Heart left ventricle (tissue), 16 donors: ENCODE data around the gene NEUROD4. TPM values are rescaled to one million over a fixed set of nuclear protein-coding genes. Genes with fewer than 3 reads are reported as not detected.

Experiments used
- ATAC-seq, 4 donors: fragments of 200-7000 bp; cut with Tn5 transposase; one replicate each; pipeline ENCODE4 v1.9.1; 2020 to 2022; ENCODE audit warnings: moderate library complexity in 4 of 4, mild to moderate bottlenecking in 3 of 4, moderate number of reproducible peaks in 1 of 4
- DNase-seq, 5 donors: peaks; one replicate each; pipeline ENCODE4 v3.0.0-alpha.2; 2020
- H3K27ac ChIP-seq, 12 donors: fragments of 200-600 bp; sonication (generic) in 4 of 12; one replicate each; pipeline versions ENCODE4 v1.5.0 to v1.8.0; 2016 to 2022; ENCODE audit warnings: mild to moderate bottlenecking in 2 of 12
- H3K27me3 ChIP-seq, 9 donors: fragments of 200-600 bp; sonication (generic) in 2 of 9; one replicate each; pipeline versions ENCODE4 v1.5.1 to v1.8.0; 2016 to 2022; ENCODE audit warnings: mild to moderate bottlenecking in 3 of 9
- H3K36me3 ChIP-seq, 9 donors: fragments of 200-600 bp; sonication (generic) in 2 of 9; one replicate each; pipeline versions ENCODE4 v1.5.0 to v1.8.0; 2018 to 2022; ENCODE audit warnings: mild to moderate bottlenecking in 2 of 9
- H3K4me1 ChIP-seq, 12 donors: fragments of 200-600 bp; sonication (generic) in 4 of 12; one replicate each; pipeline versions ENCODE4 v1.5.0 to v1.8.0; 2016 to 2022; ENCODE audit warnings: mild to moderate bottlenecking in 3 of 12
- H3K4me3 ChIP-seq, 12 donors: fragments of 200-600 bp; sonication (generic) in 4 of 12; one replicate each; pipeline versions ENCODE4 v1.5.0 to v1.8.0; 2017 to 2022; ENCODE audit warnings: mild to moderate bottlenecking in 9 of 12, moderate library complexity in 4 of 12
- H3K9me3 ChIP-seq, 12 donors: fragments of 200-600 bp; sonication (generic) in 4 of 12; one replicate each; pipeline versions ENCODE4 v1.5.0 to v1.8.0; 2016 to 2022; ENCODE audit warnings: mild to moderate bottlenecking in 1 of 12
- CTCF ChIP-seq, 12 donors: fragments of 200-600 bp; sonication (generic) in 4 of 12; IDR thresholded peaks; one replicate each; pipeline versions ENCODE4 v1.5.0 to v1.8.0; 2018 to 2022; ENCODE audit warnings: antibody characterized with exemption in 12 of 12, mild to moderate bottlenecking in 5 of 12
- POLR2A ChIP-seq, 2 donors: fragments of 450-650 bp; IDR thresholded peaks; one replicate each; pipeline ENCODE4 v1.6.1; 2017; ENCODE audit warnings: antibody characterized with exemption in 2 of 2, mild to moderate bottlenecking in 2 of 2, moderate library complexity in 2 of 2
- WGBS, 4 donors: extraction: QIAGEN DNeasy Blood & Tissue Kit in 2 of 4; methylation state at CpG; one replicate each; pipeline versions ENCODE4 v1.1.5 to v1.1.7; 2013 to 2018; 5-methylcytosine and 5-hydroxymethylcytosine counted together
- intact Hi-C, 10 donors: fragments of 100-400 bp; cut with DNase I; formaldehyde crosslinking; loops; one replicate each; pipeline versions ENCODE4 v1.11.1 to v1.14.2; 2022
- polyA plus RNA-seq, 2 donors: library from polyadenylated mRNA; stranded (reverse); fragments of 200-250 nt; gene quantifications; one replicate each; pipeline ENCODE4 v1.2.3, GENCODE V29; 2013
- total RNA-seq, 9 donors: library from RNA; depleted of rRNA in 2 of 9; stranded (reverse); fragments of >200 nt in 2 of 9; fragmentation: NEBNext Ultra II Directional in 3 of 9; extraction: Animal tissue kit (Norgen Biotek cat#: 25700) in 3 of 9; gene quantifications; one replicate each; pipeline versions ENCODE4 v1.1.0 to v1.2.4, GENCODE V29; 2016 to 2023
- donor health status: ischemic (EF 13 %, LVEDD 7.1; RV severe dilation, severe dysfunction).
- donor health status: healthy with polysubstance abuse.
- donor health status: DM: no; HTN: yes; CAD: no.
- donor health status: DM: no; HTN: no; CAD: no.
- donor health status: ischemic (EF 25% LVEDD 6.9; RV normal size, moderate dysfunction).
- donor health status: ischemic (EF 25% LVEDD 5.7; RV mildly dilated, moderate dysfunction).
- donor health status: healthy.
- donor health status: DM: yes; HTN: yes; CAD: no.
- donor health status: ischemic (EF 35%, LVEDD 5.7; RV mildly dilated, moderate dysfunction).
- donor health status: nonischemic (EF 11% LVEDD 7.7; RV severe dilation, severe dysfunction).
- donor health status: DM: yes; HTN: yes; CAD: no.
- donor health status: PGD.
- donor health status: ischemic (EF 29% LVEDD 5.4; RV normal size, mild dysfunction).
- donor health status: nonischemic (EF 23%, LVEDD 6.1; RV moderate dilation, normal function).

NEUROD4 gene
- total and polyA plus RNA-seq, 11 donors: not detected

- WGBS, 4 donors: 84 to 88% (median 86%) methylated on average over 16 of the region's 16 CpGs
- H3K27me3 ChIP-seq: peaks cover 0 to 11% (median 0%) of the 10 kb centered on the region in 9 donors
- no peak overlapping the region for H3K4me3 ChIP-seq
- H3K36me3 ChIP-seq: no peaks in the 10 kb centered on the region
- no peaks in the 10 kb centered on the region for H3K4me1 ChIP-seq
- no peak for TF ChIP-seq CTCF (IDR thresholded peaks at IDR 0.05)
- no peak for TF ChIP-seq POLR2A (IDR thresholded peaks at IDR 0.05)
- no peak overlapping the region for H3K27ac ChIP-seq
- DNase-seq (peak in 1 of 5 donors; percentile 20), ATAC-seq (no peak)
- H3K9me3 ChIP-seq: no peaks in the 10 kb centered on the region
- intact Hi-C loops: no loop called here
Observed at GRCh38 chr12:55049676-55050075, 29.9 kb downstream of the NEUROD4 start.

DNA sequence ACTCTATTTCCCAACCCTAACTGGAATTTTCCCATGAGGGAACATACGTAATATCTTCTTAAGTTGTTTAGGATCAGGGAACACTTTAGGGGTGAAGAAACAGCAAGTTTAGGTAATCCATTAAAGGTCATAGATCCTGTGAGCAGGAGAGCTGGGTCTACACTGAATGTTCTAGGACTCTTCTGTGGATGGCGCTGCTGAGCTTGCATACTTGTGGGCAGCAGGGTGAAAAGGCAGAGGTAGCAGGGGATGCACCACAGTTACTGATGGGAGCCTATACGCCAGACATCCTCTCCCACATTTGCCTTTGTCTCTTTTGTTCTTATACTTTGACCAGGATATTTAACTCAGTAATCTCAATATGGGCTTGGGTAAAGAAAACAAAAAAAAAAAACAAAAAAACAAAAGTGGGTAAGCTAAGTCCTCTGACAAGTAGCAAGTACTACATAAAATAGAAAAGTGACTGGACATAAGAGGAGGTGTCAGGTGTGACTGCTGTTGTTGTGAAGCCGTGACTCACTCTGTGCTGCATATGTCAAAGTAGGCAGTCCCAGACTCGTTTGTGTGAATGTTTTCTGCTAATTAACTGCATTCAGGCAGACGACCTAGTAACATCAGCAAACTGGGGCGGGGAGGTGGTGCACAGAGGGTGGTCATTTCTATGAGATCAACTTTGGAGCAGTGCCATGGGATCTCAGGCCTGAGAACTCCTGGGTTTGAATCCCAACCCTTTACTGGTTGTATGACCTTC is 31.6 kb downstream of the NEUROD4 start:
- ATAC-seq (no peak), DNase-seq (no peak)
- no peak for TF ChIP-seq CTCF (IDR thresholded peaks at IDR 0.05)
- TF ChIP-seq POLR2A (IDR thresholded peaks at IDR 0.05): no peak
- 51 to 61% (median 55%) methylated on average over 7 of the region's 7 CpGs for WGBS, 4 donors
- Histone ChIP-seq H3K36me3 (no peaks in the 10 kb centered on the region), H3K27me3 (peaks cover 0 to 9% (median 0%) of the 10 kb centered on the region in 9 donors), H3K9me3 (no peaks in the 10 kb centered on the region), H3K27ac (no peak overlapping the region), H3K4me1 (no peaks in the 10 kb centered on the region), H3K4me3 (no peak overlapping the region)
- intact Hi-C loops: no loop called here

DNA sequence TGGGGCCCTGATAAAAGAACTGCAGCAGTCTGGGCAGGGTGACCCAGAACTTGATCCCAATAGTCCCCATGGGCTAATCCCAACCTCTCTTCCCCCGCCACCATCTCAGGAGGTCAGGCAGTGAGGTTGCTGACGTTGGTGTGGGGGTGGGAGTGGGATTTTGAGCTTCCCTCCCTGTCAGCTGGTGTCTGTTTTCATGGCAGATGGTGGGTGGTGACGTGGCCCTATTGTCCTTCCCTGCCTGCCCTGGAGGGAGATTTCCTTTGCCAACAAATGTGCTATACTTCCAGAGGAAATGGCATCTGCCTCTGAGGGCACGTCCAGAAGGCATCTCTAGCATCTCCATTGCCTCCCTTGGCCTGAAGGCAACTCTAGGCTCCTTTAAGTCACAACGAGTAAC is 37.7 kb downstream of the NEUROD4 start:
- Histone ChIP-seq H3K27ac (no peak overlapping the region), H3K27me3 (peaks cover 0 to 34% (median 6%) of the 10 kb centered on the region in 9 donors), H3K4me3 (no peak overlapping the region), H3K9me3 (no peaks in the 10 kb centered on the region), H3K36me3 (no peaks in the 10 kb centered on the region), H3K4me1 (no peaks in the 10 kb centered on the region)
- 28 to 40% (median 37%) methylated on average over 5 of the region's 5 CpGs for WGBS, 4 donors
- no peak for DNase-seq
- no peak for TF ChIP-seq POLR2A (IDR thresholded peaks at IDR 0.05)
- TF ChIP-seq CTCF (IDR thresholded peaks at IDR 0.05): no peak
- no peak for ATAC-seq
- intact Hi-C loops: no loop called here

GRCh38 chr12:55058082-55058481 is 38.3 kb downstream of the NEUROD4 start:
- H3K4me3 ChIP-seq: no peak overlapping the region
- 70 to 88% (median 83%) methylated on average over 1 of the region's 1 CpG for WGBS, 4 donors
- TF ChIP-seq CTCF (IDR thresholded peaks at IDR 0.05) (no peak), POLR2A (IDR thresholded peaks at IDR 0.05) (no peak)
- H3K9me3 ChIP-seq: no peaks in the 10 kb centered on the region
- DNase-seq (no peak), ATAC-seq (no peak)
- H3K4me1 ChIP-seq: no peaks in the 10 kb centered on the region
- intact Hi-C loops: no loop called here
- H3K27me3 ChIP-seq: peaks cover 0 to 39% (median 12%) of the 10 kb centered on the region in 9 donors
- no peak overlapping the region for H3K27ac ChIP-seq
- H3K36me3 ChIP-seq: no peaks in the 10 kb centered on the region
